Nephron (organoid): Measurements from ENCODE around the gene CNOT11.

Experiments
- H3K27ac Mint-ChIP-seq, 3 experiments: 2 replicates each; pipeline ENCODE4 v1.8.0; 2020; ENCODE audit warnings: mixed read lengths in 3 of 3, mild to moderate bottlenecking in 2 of 3, moderate library complexity in 1 of 3
- H3K27me3 Mint-ChIP-seq: 2 replicates; pipeline ENCODE4 v1.8.0; 2021; ENCODE audit warnings: low read depth, mild to moderate bottlenecking, moderate library complexity, mixed read lengths
- H3K36me3 Mint-ChIP-seq: 2 replicates; pipeline ENCODE4 v1.8.0; 2020; ENCODE audit warnings: low read depth, mixed read lengths
- H3K4me1 Mint-ChIP-seq: 2 replicates; pipeline ENCODE4 v1.8.0; 2020; ENCODE audit warnings: mixed read lengths
- H3K4me3 Mint-ChIP-seq, 3 experiments: 2 replicates each; pipeline ENCODE4 v1.8.0; 2020; ENCODE audit warnings: mild to moderate bottlenecking in 3 of 3, mixed read lengths in 3 of 3, moderate library complexity in 2 of 3
- H3K9me3 Mint-ChIP-seq: 2 replicates; pipeline ENCODE4 v1.8.0; 2020; ENCODE audit warnings: mixed read lengths
- TF ChIP-seq, protein P1 (sequence below), 3 experiments: fragments of 200-600 bp; sonication (generic); IDR thresholded peaks; one replicate each; pipeline ENCODE4 v1.5.0; 2021; ENCODE audit warnings: antibody characterized with exemption in 3 of 3; ENCODE audit not compliant: unreplicated experiment in 3 of 3

The CNOT11 gene

DNA sequence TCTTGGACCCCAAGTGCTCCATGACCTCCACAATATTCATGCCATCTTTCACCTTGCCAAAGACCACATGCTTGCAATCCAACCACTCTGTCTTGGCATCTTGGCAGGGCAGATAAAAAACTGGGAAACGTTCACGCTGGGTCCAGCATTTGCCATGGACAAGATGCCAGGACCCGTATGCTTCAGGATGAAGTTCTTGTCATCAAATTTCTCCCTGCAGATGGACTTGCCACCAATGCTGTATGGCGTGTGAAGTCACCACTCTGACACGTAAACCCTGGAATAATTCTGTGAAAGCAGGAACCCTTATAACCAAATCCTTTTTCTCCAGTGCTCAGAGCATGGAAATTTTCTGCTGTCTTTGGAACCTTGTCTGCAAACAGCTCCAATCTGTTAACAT lies 21.5 kb downstream of the CNOT11 start:
- TF ChIP-seq, protein P1, sequence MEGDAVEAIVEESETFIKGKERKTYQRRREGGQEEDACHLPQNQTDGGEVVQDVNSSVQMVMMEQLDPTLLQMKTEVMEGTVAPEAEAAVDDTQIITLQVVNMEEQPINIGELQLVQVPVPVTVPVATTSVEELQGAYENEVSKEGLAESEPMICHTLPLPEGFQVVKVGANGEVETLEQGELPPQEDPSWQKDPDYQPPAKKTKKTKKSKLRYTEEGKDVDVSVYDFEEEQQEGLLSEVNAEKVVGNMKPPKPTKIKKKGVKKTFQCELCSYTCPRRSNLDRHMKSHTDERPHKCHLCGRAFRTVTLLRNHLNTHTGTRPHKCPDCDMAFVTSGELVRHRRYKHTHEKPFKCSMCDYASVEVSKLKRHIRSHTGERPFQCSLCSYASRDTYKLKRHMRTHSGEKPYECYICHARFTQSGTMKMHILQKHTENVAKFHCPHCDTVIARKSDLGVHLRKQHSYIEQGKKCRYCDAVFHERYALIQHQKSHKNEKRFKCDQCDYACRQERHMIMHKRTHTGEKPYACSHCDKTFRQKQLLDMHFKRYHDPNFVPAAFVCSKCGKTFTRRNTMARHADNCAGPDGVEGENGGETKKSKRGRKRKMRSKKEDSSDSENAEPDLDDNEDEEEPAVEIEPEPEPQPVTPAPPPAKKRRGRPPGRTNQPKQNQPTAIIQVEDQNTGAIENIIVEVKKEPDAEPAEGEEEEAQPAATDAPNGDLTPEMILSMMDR (IDR thresholded peaks at IDR 0.05; ENCODE audit: unreplicated experiment in 3 of 3): no peak
- Mint-ChIP-seq H3K4me3 (no peak overlapping the region), H3K36me3 (peaks cover 57% of the 10 kb centered on the region), H3K27ac (no peak overlapping the region), H3K9me3 (no peaks in the 10 kb centered on the region), H3K27me3 (no peaks in the 10 kb centered on the region), H3K4me1 (no peaks in the 10 kb centered on the region)

DNA sequence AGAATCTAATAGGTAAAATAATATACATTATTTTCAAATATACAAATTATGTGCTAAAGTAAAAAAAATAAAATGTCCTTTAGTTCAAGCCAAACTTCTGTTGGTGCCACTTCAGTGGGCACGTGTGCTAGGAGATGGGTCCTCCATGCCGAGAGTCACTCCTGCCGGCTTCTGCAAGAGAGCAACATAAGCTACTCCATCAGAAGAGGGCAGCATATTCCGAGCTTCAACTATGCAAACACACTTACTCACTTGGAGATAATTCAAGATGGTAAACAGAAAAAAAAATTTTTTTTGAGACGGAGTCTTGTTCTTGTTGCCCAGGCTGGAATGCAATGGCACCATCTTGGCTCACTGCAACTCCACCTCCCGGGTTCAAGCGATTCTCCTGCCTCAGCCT lies 24.4 kb downstream of the CNOT11 start:
- Mint-ChIP-seq H3K36me3 (peaks cover 63% of the 10 kb centered on the region), H3K9me3 (no peaks in the 10 kb centered on the region)
- TF ChIP-seq, protein P1 (IDR thresholded peaks at IDR 0.05; ENCODE audit: unreplicated experiment in 3 of 3): no peak

GRCh38 chr2:101278925-101279324 lies 26.2 kb downstream of the CNOT11 start:
- Mint-ChIP-seq H3K27ac (no peak overlapping the region), H3K4me3 (no peak overlapping the region), H3K36me3 (peaks cover 63% of the 10 kb centered on the region), H3K4me1 (no peaks in the 10 kb centered on the region), H3K27me3 (no peaks in the 10 kb centered on the region), H3K9me3 (no peaks in the 10 kb centered on the region)
- TF ChIP-seq, protein P1 (IDR thresholded peaks at IDR 0.05; ENCODE audit: unreplicated experiment in 3 of 3): no peak

More for the DNA sequence above, 24.4 kb downstream of the CNOT11 start:
- no peaks in the 10 kb centered on the region for H3K4me1 Mint-ChIP-seq
- H3K27me3 Mint-ChIP-seq: no peaks in the 10 kb centered on the region
- H3K4me3 Mint-ChIP-seq: no peak overlapping the region
- H3K27ac Mint-ChIP-seq: no peak overlapping the region

- Mint-ChIP-seq H3K4me3 (no peak overlapping the region), H3K27ac (no peak overlapping the region), H3K36me3 (peaks cover 73% of the 10 kb centered on the region), H3K4me1 (peaks cover 11% of the 10 kb centered on the region), H3K27me3 (no peaks in the 10 kb centered on the region), H3K9me3 (no peaks in the 10 kb centered on the region)
- TF ChIP-seq, protein P1 (IDR thresholded peaks at IDR 0.05; ENCODE audit: unreplicated experiment in 3 of 3): no peak
These were observed 28.8 kb downstream of the CNOT11 start for GRCh38 chr2:101281482-101281881.

DNA sequence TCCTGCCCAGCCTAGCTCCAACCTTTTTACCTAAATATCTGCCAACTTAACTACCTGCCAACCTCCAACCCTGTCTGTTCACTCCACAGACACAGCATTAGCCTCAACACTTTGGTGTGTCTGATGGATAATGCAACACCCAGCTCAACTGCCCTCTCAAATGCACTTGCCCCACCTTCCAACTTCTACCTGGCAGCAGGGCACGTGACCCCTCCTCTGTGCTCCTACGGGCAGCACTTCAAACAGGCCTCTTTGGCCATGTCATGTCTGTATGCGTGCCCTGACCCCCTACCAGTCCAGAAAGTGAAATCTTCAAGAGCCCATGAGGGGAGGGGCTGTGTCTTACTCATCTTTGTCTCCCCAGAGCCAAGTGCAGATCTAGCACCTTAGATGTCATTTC lies 30.3 kb downstream of the CNOT11 start:
- H3K9me3 Mint-ChIP-seq: no peaks in the 10 kb centered on the region
- H3K27ac Mint-ChIP-seq: no peak overlapping the region
- H3K4me3 Mint-ChIP-seq: no peak overlapping the region
- peaks cover 11% of the 10 kb centered on the region for H3K4me1 Mint-ChIP-seq
- peaks cover 77% of the 10 kb centered on the region for H3K36me3 Mint-ChIP-seq
- TF ChIP-seq, protein P1 (IDR thresholded peaks at IDR 0.05; ENCODE audit: unreplicated experiment in 3 of 3): no peak
- no peaks in the 10 kb centered on the region for H3K27me3 Mint-ChIP-seq

DNA sequence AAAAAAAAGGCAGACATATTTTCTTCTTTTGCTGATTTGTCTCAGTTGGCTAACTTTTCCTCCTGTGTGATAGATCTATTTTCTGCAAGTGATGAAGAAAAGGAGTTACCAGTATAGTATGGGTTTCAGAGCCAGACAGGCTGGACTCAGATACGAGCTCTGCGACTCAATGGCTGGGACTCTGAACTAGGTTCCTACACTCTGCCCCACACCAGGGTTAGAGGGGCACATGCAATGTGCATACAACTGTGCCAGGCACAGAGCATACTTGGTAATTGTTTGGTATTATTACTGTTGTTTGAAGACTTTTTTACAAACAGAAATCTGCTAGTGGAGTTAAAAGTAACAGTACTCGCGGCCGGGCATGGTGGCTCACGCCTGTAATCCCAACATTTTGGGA lies 34.0 kb downstream of the CNOT11 start:
- TF ChIP-seq, protein P1 (IDR thresholded peaks at IDR 0.05; ENCODE audit: unreplicated experiment in 3 of 3): no peak
- H3K36me3 Mint-ChIP-seq: peaks cover 55% of the 10 kb centered on the region
- no peak overlapping the region for H3K4me3 Mint-ChIP-seq
- H3K27ac Mint-ChIP-seq: no peak overlapping the region
- H3K27me3 Mint-ChIP-seq: no peaks in the 10 kb centered on the region
- H3K9me3 Mint-ChIP-seq: no peaks in the 10 kb centered on the region
- peaks cover 11% of the 10 kb centered on the region for H3K4me1 Mint-ChIP-seq
